Measurements from ENCODE around the gene FTCDNL1.

Gene FTCDNL1

DNA sequence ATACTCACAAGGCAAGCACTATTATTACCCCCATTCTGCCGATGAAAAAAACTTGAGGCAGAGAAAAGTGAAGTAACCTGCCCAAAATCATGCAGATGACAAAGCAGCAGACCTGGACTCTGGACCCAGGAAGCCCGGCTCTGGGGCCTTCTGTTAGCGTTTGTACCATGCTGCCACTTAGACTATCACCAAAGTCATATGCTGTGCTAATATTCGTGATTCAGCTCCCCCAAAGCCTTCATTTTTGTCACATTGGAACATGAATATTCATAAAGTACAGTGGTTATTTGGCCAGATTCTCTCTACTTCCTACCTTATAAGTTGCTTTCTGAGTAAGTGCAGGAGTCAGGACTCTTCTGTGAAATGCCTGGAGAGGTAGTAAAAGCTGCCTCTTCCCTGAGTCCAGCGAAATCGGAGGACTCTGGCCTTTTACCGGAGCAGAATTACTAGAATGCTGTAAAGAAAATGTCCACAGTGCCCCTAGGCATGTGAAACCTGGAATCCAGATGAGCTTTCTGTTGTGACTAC is 86.7 kb downstream of the FTCDNL1 start:
- POLR2A ChIA-PET = no interaction called here
- CTCF ChIA-PET = no interaction called here
- Histone ChIP-seq H3K36me3 (ENCODE audit: control insufficient read depth in 2 of 2, insufficient read depth in 1 of 2, low read length in 2 of 2) (no peaks in the 10 kb centered on the region), H3K4me3 (ENCODE audit: low read depth, low read length) (no peak overlapping the region), H3K4me1 (ENCODE audit: control insufficient read depth, insufficient read depth, low read length) (no peaks in the 10 kb centered on the region), H3K27ac (ENCODE audit: extremely low read depth, low read depth, low read length) (no peak overlapping the region), H3K9me3 (ENCODE audit: control insufficient read depth, insufficient read depth, low read depth, low read length) (no peaks in the 10 kb centered on the region)
- TF ChIP-seq, protein P1, sequence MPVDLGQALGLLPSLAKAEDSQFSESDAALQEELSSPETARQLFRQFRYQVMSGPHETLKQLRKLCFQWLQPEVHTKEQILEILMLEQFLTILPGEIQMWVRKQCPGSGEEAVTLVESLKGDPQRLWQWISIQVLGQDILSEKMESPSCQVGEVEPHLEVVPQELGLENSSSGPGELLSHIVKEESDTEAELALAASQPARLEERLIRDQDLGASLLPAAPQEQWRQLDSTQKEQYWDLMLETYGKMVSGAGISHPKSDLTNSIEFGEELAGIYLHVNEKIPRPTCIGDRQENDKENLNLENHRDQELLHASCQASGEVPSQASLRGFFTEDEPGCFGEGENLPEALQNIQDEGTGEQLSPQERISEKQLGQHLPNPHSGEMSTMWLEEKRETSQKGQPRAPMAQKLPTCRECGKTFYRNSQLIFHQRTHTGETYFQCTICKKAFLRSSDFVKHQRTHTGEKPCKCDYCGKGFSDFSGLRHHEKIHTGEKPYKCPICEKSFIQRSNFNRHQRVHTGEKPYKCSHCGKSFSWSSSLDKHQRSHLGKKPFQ (tag by site-specific recombination; IDR thresholded peaks at IDR 0.05) = no peak
- no peak for TF ChIP-seq ZNF473 (tag by site-specific recombination; IDR thresholded peaks at IDR 0.05)
- TF ChIP-seq ZNF561 (tag by site-specific recombination; IDR thresholded peaks at IDR 0.05; ENCODE audit: borderline replicate concordance) = no peak

DNA sequence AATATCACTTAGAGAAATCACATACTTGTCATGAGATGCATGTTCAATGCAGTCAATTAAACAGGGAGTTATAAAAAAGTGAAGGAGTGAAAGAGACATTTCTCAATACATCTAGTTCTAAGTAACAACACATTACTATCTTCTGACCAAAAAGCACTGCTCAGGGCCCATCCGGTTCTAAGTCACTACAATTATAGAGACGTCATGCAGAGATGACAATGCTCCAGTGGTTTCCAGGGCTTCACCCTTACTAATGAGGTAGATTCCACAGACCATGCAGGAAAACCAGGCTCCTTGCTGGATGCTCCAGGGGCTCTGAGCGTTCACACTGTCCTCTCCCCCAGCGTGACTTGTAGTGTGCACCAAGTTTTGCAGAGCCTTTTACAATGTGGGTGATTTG is 88.0 kb downstream of the FTCDNL1 start:
- no peaks in the 10 kb centered on the region for H3K4me1 ChIP-seq (ENCODE audit: control insufficient read depth, insufficient read depth, low read length)
- POLR2A ChIA-PET = no interaction called here
- TF ChIP-seq, protein P2, sequence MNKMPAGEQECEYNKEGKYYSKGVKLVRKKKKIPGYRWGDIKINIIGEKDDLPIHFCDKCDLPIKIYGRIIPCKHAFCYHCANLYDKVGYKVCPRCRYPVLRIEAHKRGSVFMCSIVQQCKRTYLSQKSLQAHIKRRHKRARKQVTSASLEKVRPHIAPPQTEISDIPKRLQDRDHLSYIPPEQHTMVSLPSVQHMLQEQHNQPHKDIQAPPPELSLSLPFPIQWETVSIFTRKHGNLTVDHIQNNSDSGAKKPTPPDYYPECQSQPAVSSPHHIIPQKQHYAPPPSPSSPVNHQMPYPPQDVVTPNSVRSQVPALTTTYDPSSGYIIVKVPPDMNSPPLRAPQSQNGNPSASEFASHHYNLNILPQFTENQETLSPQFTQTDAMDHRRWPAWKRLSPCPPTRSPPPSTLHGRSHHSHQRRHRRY (tag by site-specific recombination; IDR thresholded peaks at IDR 0.05) = no peak
- TF ChIP-seq ZNF366 (tag by site-specific recombination; conservative IDR thresholded peaks at IDR 0.05) (no peak), ZNF555 (tag by site-specific recombination; conservative IDR thresholded peaks at IDR 0.05) (no peak), ZNF677 (tag by site-specific recombination; IDR thresholded peaks at IDR 0.05) (no peak)
- H3K27ac ChIP-seq (ENCODE audit: extremely low read depth, low read depth, low read length) = no peak overlapping the region
- H3K4me3 ChIP-seq (ENCODE audit: low read depth, low read length) = no peak overlapping the region
- no peaks in the 10 kb centered on the region for H3K36me3 ChIP-seq (ENCODE audit: control insufficient read depth in 2 of 2, insufficient read depth in 1 of 2, low read length in 2 of 2)
- CTCF ChIA-PET = no interaction called here
- no peaks in the 10 kb centered on the region for H3K9me3 ChIP-seq (ENCODE audit: control insufficient read depth, insufficient read depth, low read depth, low read length)

DNA sequence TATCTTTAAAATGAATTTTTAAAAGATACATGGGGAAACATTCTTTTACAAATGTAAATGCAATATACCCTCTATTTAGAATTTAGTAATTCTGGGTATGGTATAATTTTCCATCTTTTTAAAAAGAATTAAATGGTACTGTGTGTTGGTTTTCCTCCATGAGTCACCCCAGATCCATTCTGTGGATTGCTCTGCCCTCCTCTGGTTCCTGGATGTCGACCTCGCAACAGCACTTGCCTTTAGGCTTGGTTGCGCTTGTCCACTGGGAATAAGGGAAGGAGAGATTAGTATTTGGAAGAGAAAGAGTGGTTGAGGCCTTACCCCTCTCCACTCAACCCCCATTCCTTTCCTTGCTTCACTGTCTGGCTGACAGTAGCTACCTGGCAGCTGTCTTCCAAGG is 90.4 kb downstream of the FTCDNL1 start:
- Histone ChIP-seq H3K36me3 (ENCODE audit: control insufficient read depth in 2 of 2, insufficient read depth in 1 of 2, low read length in 2 of 2) (no peaks in the 10 kb centered on the region), H3K4me1 (ENCODE audit: control insufficient read depth, insufficient read depth, low read length) (no peaks in the 10 kb centered on the region), H3K4me3 (ENCODE audit: low read depth, low read length) (no peak overlapping the region), H3K9me3 (ENCODE audit: control insufficient read depth, insufficient read depth, low read depth, low read length) (no peaks in the 10 kb centered on the region), H3K27ac (ENCODE audit: extremely low read depth, low read depth, low read length) (no peak overlapping the region)
- POLR2A ChIA-PET = no interaction called here
- CTCF ChIA-PET = no interaction called here
- TF ChIP-seq, protein P3, sequence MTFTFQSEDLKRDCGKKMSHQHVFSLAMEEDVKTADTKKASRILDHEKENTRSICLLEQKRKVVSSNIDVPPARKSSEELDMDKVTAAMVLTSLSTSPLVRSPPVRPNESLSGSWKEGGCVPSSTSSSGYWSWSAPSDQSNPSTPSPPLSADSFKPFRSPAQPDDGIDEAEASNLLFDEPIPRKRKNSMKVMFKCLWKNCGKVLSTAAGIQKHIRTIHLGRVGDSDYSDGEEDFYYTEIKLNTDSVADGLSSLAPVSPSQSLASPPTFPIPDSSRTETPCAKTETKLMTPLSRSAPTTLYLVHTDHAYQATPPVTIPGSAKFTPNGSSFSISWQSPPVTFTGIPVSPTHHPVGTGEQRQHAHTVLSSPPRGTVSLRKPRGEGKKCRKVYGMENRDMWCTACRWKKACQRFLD (tag by site-specific recombination; IDR thresholded peaks at IDR 0.05) = no peak
- no peak for TF ChIP-seq ZNF544 (tag by site-specific recombination; IDR thresholded peaks at IDR 0.05)

DNA sequence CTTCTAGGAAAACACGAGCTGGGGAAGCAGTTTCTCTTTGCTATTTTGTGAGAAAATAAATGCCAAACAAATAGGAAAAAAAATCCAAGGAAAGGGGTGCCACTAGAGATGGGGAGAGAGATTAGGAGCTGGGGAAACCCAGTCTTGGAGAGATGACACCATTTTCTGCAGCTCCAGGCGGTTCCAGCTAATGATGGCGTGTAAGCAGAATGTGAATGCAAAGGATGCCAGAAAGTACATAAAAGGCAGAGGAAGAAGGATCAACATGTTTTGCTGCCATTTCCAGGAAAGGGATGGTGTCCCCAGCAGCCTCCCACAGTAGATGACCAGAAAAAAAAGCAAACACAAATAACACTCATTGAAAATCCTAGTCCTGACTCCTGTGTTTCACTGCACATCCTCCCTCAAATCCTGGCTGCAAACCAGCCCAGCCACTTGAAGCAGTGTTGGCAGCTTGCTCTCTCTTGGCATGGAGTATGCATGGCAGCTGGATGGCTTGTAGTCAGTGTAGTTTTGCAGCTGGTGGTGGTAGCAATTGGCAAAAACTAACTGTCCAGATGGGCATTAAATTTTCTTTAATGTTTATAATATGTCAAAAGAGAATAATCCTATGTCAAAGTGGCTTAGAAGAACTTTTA is 93.6 kb downstream of the FTCDNL1 start:
- CTCF ChIA-PET = interaction anchor here (0.6 to 1.6 kb wide), 2 partner anchors 17 to 95 kb away, joined by 4 to 6 read pairs; no protein-coding TSS in a partner anchor
- no peak overlapping the region for H3K4me3 ChIP-seq (ENCODE audit: low read depth, low read length)
- no peaks in the 10 kb centered on the region for H3K9me3 ChIP-seq (ENCODE audit: control insufficient read depth, insufficient read depth, low read depth, low read length)
- POLR2A ChIA-PET = interaction anchor here (1.1 kb wide), 1 partner anchor 172 kb away, joined by 6 read pairs; no protein-coding TSS in a partner anchor
- no peaks in the 10 kb centered on the region for H3K36me3 ChIP-seq (ENCODE audit: control insufficient read depth in 2 of 2, insufficient read depth in 1 of 2, low read length in 2 of 2)
- no peak overlapping the region for H3K27ac ChIP-seq (ENCODE audit: extremely low read depth, low read depth, low read length)
- TF ChIP-seq, protein P3 (tag by site-specific recombination; IDR thresholded peaks at IDR 0.05) = no peak
- TF ChIP-seq ZNF10 (tag by site-specific recombination; IDR thresholded peaks at IDR 0.05) = no peak
- H3K4me1 ChIP-seq (ENCODE audit: control insufficient read depth, insufficient read depth, low read length) = no peaks in the 10 kb centered on the region

Data from HEK293 (cell line).